Measurements from ENCODE around the gene ADIG.

The ADIG gene

DNA sequence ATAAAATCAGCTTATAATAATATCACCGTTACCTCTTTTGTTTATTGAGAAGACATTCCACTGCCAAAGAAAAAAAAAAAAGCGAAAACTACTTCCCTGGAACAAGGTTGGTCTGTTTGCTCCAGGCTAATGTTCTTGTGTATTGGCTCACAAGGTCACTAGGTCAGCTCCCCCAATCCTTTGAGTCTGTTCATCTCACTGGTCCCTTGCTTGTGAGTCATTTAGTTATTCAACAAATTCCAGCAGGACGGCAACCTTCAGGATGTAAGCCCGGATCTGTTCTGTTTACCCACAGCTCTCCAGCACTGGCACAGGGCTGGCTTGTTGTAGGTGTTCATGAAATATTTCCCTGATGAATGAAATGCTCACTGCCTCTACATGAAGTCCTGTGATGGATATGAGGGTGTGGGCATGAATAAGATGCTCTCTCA is 23.9 kb downstream of the ADIG start:
- Mint-ChIP-seq H3K36me3 (no peaks in the 10 kb centered on the region), H3K27me3 (peaks cover 32% of the 10 kb centered on the region), H3K9me3 (ENCODE audit: low read depth) (no peaks in the 10 kb centered on the region), H3K4me3 (no peak overlapping the region), H3K27ac (no peak overlapping the region), H3K4me1 (ENCODE audit: low read depth) (peaks cover 11% of the 10 kb centered on the region)

GRCh38 chr20:38607351-38607750 is 26.4 kb downstream of the ADIG start:
- Mint-ChIP-seq H3K36me3 (no peaks in the 10 kb centered on the region), H3K4me1 (ENCODE audit: low read depth) (peaks cover 2% of the 10 kb centered on the region), H3K4me3 (no peak overlapping the region), H3K27ac (no peak overlapping the region), H3K9me3 (ENCODE audit: low read depth) (no peaks in the 10 kb centered on the region), H3K27me3 (peaks cover 21% of the 10 kb centered on the region)

GRCh38 chr20:38608188-38608587 is 27.2 kb downstream of the ADIG start:
- H3K36me3 Mint-ChIP-seq = no peaks in the 10 kb centered on the region
- H3K9me3 Mint-ChIP-seq (ENCODE audit: low read depth) = no peaks in the 10 kb centered on the region
- no peaks in the 10 kb centered on the region for H3K4me1 Mint-ChIP-seq (ENCODE audit: low read depth)
- H3K4me3 Mint-ChIP-seq = no peak overlapping the region
- peaks cover 16% of the 10 kb centered on the region for H3K27me3 Mint-ChIP-seq
- H3K27ac Mint-ChIP-seq = no peak overlapping the region

DNA sequence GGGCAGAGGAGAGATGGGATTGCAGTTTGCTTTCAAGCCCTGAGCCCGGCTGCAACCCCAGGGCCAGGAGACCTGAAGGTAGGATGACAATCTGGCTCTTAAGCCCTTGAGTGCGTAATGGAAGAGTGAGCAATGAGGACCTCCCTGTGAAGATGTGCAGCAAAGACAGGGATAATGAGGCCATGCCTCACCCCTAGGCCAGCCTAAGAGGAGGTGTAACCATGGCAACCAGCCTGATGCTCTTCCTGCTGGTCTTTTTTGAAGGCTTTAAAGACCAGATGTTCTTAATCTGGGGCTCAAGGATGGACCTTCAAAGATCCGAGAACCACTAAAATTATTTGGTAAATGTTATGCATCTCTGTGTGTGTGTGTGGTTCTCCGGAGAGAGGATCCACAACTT is 28.8 kb downstream of the ADIG start:
- no peaks in the 10 kb centered on the region for H3K4me1 Mint-ChIP-seq (ENCODE audit: low read depth)
- H3K9me3 Mint-ChIP-seq (ENCODE audit: low read depth) = no peaks in the 10 kb centered on the region
- H3K36me3 Mint-ChIP-seq = no peaks in the 10 kb centered on the region
- H3K4me3 Mint-ChIP-seq = no peak overlapping the region
- peaks cover 7% of the 10 kb centered on the region for H3K27me3 Mint-ChIP-seq
- no peak overlapping the region for H3K27ac Mint-ChIP-seq

- H3K27me3 Mint-ChIP-seq = peaks cover 4% of the 10 kb centered on the region
- no peak overlapping the region for H3K4me3 Mint-ChIP-seq
- no peaks in the 10 kb centered on the region for H3K36me3 Mint-ChIP-seq
- H3K9me3 Mint-ChIP-seq (ENCODE audit: low read depth) = no peaks in the 10 kb centered on the region
- H3K4me1 Mint-ChIP-seq (ENCODE audit: low read depth) = no peaks in the 10 kb centered on the region
- no peak overlapping the region for H3K27ac Mint-ChIP-seq
These were observed 29.5 kb downstream of the ADIG start for GRCh38 chr20:38610521-38610920.

DNA sequence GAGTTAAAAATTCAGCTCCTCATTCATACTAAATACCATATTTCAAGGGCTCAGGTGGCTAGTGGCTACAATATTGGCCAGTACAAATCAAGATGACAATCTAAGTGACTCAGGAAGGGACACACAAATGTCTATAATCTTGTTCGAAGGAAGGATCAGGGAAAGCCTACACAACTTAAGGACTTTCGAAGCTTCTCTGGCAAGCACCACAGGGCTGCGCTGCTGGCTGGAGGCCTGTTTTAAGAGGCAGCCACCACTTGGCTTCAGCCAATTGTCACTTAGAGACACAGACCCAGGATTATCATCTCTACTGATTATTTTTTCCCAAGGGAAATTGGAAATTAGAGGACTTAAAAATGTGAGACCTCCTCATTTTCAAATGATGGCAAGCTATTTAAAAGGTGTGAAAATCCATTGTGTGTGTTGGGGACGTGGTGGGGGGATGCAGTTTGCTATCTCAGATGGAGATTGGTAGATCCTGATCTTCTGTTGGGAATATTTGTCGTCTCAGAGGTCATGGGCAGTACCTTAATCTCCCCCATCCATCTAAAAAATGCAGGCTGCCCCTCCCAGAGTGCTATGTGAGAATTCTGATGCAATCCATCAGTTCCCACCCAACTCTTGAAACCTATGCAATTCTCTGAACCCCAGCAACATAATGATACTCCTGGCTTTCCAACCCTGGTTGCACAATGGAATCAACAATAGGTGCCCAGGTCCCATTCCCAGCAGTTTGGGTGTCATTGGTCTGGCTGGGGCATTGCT is 31.9 kb downstream of the ADIG start:
- no peaks in the 10 kb centered on the region for H3K4me1 Mint-ChIP-seq (ENCODE audit: low read depth)
- H3K36me3 Mint-ChIP-seq = no peaks in the 10 kb centered on the region
- peaks cover 4% of the 10 kb centered on the region for H3K27me3 Mint-ChIP-seq
- no peak overlapping the region for H3K27ac Mint-ChIP-seq
- H3K9me3 Mint-ChIP-seq (ENCODE audit: low read depth) = no peaks in the 10 kb centered on the region
- H3K4me3 Mint-ChIP-seq = no peak overlapping the region

- Mint-ChIP-seq H3K36me3 (no peaks in the 10 kb centered on the region), H3K4me3 (no peak overlapping the region), H3K27ac (no peak overlapping the region), H3K4me1 (ENCODE audit: low read depth) (no peaks in the 10 kb centered on the region), H3K9me3 (ENCODE audit: low read depth) (no peaks in the 10 kb centered on the region), H3K27me3 (peaks cover 4% of the 10 kb centered on the region)
These were observed 34.3 kb downstream of the ADIG start for GRCh38 chr20:38615283-38615682.

DNA sequence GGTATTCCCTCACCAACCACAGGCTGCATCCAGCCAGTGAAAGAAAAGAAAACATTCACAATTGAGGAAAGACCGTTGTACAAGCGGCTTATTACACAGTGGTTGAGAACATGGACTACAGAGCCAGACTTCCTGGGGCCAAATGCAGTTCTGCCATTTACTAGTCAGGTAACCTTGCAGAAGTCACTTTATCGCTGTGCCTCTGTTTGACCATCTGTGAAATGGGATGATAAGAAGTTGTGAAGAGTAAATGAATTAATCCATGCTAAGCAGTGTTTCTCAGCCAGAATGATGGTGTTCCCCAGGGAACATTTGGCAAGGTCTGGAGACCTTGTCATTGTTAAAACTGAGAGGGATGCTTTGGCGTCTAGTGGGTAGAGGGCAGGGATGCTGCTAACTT is 35.5 kb downstream of the ADIG start:
- Mint-ChIP-seq H3K27ac (no peak overlapping the region), H3K36me3 (no peaks in the 10 kb centered on the region), H3K9me3 (ENCODE audit: low read depth) (no peaks in the 10 kb centered on the region), H3K4me3 (no peak overlapping the region), H3K27me3 (peaks cover 7% of the 10 kb centered on the region), H3K4me1 (ENCODE audit: low read depth) (no peaks in the 10 kb centered on the region)

DNA sequence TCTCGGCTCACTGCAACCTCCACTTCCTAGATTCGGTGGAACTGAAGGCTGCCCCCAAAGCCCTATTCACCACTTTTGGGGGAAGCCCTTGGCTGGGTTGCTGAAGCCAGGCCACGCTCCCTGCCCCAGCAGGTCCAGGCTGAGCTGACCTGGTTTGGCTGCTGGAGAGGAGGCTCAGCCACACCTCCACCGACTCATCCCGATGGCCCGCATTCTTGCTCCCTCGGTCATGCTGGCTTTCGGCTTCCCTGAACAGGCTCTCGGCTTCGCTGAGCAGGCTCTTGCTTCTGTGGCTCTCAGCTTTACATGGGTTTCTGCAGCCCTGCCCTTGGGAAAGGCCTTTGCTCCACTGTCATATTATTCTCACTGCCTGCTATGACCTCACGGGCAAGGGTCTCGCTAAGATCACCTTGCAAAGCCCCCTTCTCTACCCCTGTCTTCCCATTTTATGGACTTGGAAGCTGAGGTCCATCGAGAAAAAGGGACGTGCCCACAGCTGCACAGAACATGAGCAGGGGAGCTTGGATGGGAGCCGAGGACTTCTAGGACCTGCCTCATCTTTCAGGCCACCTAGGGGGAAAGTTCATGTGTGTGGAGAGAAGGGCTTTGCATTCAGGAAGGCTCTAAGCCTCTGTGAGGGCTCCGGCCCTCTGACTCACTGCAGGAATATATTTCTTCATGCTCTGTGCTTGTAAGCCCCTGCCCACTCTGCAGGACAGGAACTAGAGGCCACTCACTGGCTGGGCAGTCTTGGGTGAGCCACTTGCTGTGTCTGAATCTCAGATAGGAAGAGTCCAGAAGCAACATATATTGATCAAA is 36.2 kb downstream of the ADIG start:
- Mint-ChIP-seq H3K4me1 (ENCODE audit: low read depth) (no peaks in the 10 kb centered on the region), H3K27me3 (peaks cover 8% of the 10 kb centered on the region), H3K27ac (no peak overlapping the region), H3K36me3 (no peaks in the 10 kb centered on the region), H3K9me3 (ENCODE audit: low read depth) (no peaks in the 10 kb centered on the region), H3K4me3 (no peak overlapping the region)

GRCh38 chr20:38617830-38618196 is 36.8 kb downstream of the ADIG start:
- Mint-ChIP-seq H3K4me3 (no peak overlapping the region), H3K4me1 (ENCODE audit: low read depth) (no peaks in the 10 kb centered on the region), H3K9me3 (ENCODE audit: low read depth) (no peaks in the 10 kb centered on the region), H3K36me3 (no peaks in the 10 kb centered on the region), H3K27ac (no peak overlapping the region), H3K27me3 (peaks cover 8% of the 10 kb centered on the region)

- H3K27ac Mint-ChIP-seq = no peak overlapping the region
- no peaks in the 10 kb centered on the region for H3K36me3 Mint-ChIP-seq
- no peaks in the 10 kb centered on the region for H3K4me1 Mint-ChIP-seq (ENCODE audit: low read depth)
- H3K27me3 Mint-ChIP-seq = peaks cover 8% of the 10 kb centered on the region
- no peak overlapping the region for H3K4me3 Mint-ChIP-seq
- no peaks in the 10 kb centered on the region for H3K9me3 Mint-ChIP-seq (ENCODE audit: low read depth)
These were observed 39.4 kb downstream of the ADIG start for GRCh38 chr20:38620441-38620840.

GRCh38 chr20:38623061-38623460 is 42.1 kb downstream of the ADIG start:
- H3K4me1 Mint-ChIP-seq (ENCODE audit: low read depth) = no peaks in the 10 kb centered on the region
- H3K36me3 Mint-ChIP-seq = no peaks in the 10 kb centered on the region
- no peaks in the 10 kb centered on the region for H3K9me3 Mint-ChIP-seq (ENCODE audit: low read depth)
- peaks cover 3% of the 10 kb centered on the region for H3K27me3 Mint-ChIP-seq
- no peak overlapping the region for H3K27ac Mint-ChIP-seq
- no peak overlapping the region for H3K4me3 Mint-ChIP-seq

DNA sequence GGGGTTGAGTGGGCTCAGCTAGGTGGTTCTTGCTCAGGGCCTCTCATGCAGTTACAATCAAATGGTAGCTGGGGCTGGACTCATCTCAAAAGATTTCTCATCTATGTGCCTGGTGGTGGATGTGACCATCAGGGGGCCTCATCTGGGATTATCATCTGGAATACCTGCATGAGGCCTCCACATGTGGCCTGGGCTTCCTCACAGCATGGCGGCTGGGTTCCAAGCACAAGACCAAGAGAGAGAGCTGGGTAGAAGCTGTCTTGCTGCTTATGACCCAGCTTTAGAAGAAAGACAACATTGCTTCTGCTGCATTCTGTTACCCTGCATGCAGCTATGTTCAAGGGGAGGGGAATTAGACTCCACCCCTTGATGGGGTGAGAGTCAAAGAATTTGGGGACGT is 43.1 kb downstream of the ADIG start:
- H3K36me3 Mint-ChIP-seq = no peaks in the 10 kb centered on the region
- no peaks in the 10 kb centered on the region for H3K9me3 Mint-ChIP-seq (ENCODE audit: low read depth)
- no peak overlapping the region for H3K4me3 Mint-ChIP-seq
- H3K27ac Mint-ChIP-seq = no peak overlapping the region
- peaks cover 3% of the 10 kb centered on the region for H3K27me3 Mint-ChIP-seq
- H3K4me1 Mint-ChIP-seq (ENCODE audit: low read depth) = no peaks in the 10 kb centered on the region

- no peaks in the 10 kb centered on the region for H3K36me3 Mint-ChIP-seq
- H3K9me3 Mint-ChIP-seq (ENCODE audit: low read depth) = no peaks in the 10 kb centered on the region
- no peaks in the 10 kb centered on the region for H3K4me1 Mint-ChIP-seq (ENCODE audit: low read depth)
- no peak overlapping the region for H3K4me3 Mint-ChIP-seq
- H3K27me3 Mint-ChIP-seq = peaks cover 3% of the 10 kb centered on the region
- no peak overlapping the region for H3K27ac Mint-ChIP-seq
These were observed 44.9 kb downstream of the ADIG start for GRCh38 chr20:38625896-38626295.

- no peak overlapping the region for H3K27ac Mint-ChIP-seq
- H3K4me1 Mint-ChIP-seq (ENCODE audit: low read depth) = no peaks in the 10 kb centered on the region
- no peak overlapping the region for H3K4me3 Mint-ChIP-seq
- H3K9me3 Mint-ChIP-seq (ENCODE audit: low read depth) = no peaks in the 10 kb centered on the region
- no peaks in the 10 kb centered on the region for H3K27me3 Mint-ChIP-seq
- no peaks in the 10 kb centered on the region for H3K36me3 Mint-ChIP-seq
These were observed 46.1 kb downstream of the ADIG start for GRCh38 chr20:38626921-38627659.

Data from activated naive CD8-positive, alpha-beta T cell (primary cell).